Right hindlimb (tissue), 1 donor: ENCODE measurements around the gene ERC1.
"Not testable (repeated sequence)": the region's sequence is repeated elsewhere in the genome, so short reads cannot be mapped to it uniquely, and the experiment has no call there.

Source experiments
- DNase-seq: peaks from one replicate; pipeline ENCODE4 v3.0.0-alpha.2; 2018

The ERC1 gene

DNA sequence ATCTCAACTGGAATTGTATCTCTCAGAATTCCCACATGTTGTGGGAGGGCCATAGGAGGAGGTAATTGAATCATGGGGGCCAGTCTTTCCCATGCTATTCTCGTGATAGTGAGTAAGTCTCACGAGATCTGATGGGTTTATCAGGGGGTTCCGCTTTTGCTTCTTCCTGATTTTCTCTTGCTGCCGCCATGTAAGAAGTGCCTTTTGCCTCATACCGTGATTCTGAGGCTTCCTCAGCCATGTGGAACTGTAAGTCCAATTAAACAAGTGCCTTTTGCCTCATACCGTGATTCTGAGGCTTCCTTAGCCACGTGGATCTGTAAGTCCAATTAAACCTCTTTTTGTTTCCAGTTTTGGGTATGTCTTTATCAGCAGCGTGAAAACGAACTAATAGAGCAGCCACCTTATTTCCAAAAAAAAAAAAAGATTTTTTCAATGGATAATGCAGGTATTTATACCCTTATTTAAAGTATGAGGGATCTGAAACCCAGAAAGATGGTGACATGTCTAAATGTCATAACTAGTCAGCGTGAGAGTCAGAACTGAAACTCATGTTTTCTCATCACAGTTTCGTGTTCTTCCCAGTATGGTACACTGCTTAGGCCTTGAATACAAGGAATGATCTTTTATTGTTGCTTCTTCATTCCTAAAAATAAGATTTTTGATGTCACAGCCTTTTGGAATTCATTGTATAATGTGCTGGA is 89.6 kb downstream of the ERC1 start:
- DNase-seq, result no peak

DNA sequence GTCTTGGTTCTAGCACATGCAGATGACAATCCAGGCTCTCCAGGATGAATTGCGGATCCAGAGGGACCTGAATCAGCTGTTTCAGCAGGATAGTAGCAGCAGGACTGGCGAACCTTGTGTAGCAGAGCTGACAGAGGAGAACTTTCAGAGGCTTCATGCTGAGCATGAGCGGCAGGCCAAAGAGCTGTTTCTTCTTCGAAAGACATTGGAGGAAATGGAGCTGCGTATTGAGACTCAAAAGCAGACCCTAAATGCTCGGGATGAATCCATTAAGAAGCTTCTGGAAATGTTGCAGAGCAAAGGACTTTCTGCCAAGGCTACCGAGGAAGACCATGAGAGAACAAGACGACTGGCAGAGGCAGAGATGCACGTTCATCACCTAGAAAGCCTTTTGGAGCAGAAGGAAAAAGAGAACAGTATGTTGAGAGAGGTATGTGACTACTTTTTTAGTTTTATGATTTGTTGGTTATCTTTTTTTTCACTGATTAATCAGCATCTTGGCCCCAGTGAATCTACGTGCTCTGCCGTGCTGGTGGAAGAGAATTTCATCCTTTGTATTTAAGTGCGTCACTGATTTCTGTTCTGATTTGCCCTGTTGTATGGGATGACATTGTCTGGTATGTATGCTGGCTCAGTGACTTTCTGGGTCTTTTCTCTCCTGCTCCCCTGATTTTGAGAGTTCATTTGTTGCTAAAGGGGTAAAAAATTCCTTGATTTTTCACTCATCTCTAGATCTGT is 92.3 kb downstream of the ERC1 start:
- DNase-seq, result no peak

DNA sequence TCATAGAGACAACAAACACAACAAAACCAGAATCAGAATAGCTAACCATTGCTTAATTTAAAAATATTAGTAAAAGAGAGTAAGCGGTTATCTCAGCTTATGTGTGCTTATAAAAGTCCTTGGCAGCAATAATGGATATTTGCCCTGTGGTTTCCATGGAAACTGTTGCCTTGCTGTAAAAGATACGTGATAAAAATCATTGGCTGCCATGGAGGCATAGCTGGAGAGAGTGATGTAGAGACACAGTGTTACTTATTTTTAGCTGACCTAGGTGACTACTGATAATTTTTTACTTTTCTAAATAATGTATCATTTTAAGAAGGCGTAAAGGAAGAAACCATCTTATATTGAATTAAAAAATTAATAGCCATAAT is 92.9 kb downstream of the ERC1 start:
- no peak for DNase-seq

DNA sequence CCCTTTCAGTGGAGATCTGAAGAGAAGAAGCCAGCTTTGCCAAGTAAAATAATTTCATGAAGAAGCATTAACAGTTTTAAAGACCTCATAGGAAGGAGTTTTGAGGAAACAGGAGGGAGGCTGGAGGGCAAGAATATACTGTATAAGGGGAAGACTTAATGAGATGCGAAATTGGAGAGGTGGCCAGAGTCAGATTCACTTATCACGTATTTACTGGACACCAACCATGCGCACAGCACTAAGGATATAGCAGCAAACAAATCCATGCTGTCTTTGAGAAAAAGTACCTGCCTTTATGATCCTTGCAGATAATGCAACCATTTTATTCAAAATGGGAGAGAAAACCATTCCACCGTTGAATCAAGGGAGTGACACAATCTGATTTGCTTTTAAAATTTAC is 100.3 kb downstream of the ERC1 start:
- DNase-seq, result no peak

DNA sequence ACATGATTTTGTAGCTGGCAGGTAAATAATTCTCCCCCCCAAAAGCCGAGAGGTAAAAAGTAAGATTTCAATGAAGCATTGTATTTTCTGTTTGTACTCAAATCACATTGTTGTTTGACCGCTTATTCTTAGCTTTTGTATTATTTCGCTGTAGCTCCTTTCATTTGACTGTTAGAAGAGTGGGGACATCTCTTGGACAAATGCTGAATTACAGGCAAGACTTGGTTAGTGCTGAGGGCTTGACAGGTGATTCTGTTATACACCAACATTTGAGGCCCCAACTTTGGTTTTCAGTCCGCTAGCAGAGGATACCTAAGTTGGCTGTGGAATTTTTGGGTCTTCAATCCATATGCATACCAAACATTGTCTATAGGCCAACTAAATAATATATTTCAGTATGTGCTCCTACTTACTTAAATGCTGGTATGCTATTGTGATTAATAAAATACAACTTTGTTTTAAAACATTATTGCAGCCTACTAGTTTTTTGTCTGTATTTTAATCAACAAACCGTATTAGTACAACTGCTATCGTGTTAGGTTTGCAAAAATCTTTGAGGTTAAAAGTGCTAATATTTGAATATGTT is 102.2 kb downstream of the ERC1 start:
- DNase-seq, result peak; percentile 25

DNA sequence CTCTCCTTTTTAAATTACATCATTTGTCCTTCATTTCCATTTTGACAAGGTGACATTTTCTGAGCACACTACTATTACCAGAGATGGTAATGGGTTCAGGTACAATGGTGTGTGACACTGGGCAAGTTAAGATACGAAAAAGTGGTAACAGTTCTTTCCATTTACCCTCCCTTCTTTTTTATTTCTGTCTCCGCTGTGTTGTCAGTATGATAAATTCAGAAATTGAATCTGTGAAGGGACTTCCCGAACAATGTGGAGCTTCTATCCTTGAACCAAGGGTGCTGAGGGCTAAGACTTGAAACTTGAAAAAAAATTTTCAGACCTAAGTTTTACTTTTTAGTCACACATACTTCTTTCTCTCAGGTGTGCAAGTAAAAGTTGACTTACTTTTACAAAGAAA is 103.7 kb downstream of the ERC1 start:
- DNase-seq, result no peak

DNA sequence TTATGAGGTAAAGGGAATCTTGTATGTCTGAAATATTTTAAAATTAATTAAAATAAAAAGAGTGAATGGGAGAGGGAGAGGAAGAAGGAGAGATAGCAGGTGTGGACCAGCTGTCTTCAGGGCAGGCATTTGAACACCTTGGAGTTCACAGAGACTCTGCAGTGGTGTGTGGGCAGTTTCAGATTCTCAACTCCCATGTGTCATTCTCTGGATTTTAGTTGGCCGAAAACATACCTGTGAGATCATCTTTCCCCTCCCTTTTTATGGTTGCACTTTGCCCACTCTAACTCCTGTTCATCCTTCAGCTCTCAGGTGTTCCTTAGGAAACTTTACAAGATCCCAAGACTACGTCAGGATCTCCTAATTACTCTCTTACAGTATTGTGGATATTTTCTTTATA is 108.1 kb downstream of the ERC1 start:
- DNase-seq, result no peak

DNA sequence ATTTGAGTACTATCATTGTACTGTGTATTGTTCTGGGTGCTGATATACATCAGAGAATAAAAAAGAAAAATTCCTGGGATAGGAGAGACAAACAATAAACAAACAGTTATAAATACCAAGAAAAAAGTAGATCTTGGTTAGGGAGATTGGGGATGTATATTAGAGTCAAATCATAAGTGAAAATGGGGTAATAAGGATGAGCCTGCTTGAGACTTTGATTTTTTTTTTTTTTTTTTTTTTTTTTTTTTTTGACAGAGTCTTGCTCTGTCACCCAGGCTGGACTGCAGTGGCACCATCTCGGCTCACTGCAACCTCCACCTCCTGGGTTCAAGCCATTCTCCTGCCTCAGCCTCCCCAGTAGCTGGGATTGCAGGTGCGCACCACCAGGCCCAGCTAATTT is 108.6 kb downstream of the ERC1 start:
- DNase-seq, result not testable (repeated sequence)

DNA sequence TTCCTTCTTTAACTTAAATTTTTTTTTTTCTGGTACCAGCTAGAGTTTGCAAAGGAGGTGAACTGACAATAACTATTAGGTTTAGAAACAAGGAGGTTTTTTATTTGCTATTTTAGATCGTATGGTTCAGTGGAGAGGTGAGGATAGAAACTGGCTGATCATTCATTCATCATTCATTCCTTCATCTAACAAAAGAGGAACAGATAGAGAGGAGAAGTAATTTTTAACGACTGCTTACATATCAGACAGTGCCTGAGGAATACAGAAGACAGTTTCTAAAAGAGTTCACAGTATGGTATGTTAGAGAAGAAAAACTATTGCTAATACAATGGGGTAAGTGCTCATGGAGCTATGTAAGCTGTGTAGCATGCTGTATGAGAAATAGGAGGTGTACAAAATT is 111.1 kb downstream of the ERC1 start:
- no peak for DNase-seq

DNA sequence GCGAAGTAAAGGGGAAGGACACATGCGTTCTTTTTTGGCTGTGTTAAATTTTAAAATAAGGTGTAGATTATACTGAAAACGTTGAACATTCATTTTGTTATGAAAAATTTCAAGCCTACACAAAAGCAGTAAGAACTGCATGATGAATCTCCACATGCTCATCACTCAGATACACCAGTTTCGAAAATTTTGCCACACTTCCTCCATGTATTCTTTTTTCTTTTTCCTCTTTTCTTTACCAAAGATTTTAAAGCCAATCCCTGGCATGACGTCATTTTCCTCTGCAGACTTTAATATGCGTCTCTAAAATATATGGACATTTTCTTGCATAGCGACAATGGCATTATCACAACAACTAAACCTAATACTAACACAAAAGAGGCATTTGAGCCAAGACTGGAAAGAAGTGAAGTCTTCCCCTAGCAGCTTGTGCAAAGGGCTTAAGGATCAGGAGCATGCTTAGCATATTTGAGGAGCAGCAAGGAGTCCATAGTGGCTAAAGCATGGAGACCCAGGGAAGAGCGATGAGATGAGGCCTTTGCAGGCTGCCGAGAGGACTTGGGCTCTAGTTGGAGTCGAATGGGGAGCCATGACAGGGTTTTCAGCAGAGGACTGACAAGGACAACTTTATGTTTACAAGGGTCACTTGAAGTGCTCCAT is 111.9 kb downstream of the ERC1 start:
- DNase-seq, result no peak

DNA sequence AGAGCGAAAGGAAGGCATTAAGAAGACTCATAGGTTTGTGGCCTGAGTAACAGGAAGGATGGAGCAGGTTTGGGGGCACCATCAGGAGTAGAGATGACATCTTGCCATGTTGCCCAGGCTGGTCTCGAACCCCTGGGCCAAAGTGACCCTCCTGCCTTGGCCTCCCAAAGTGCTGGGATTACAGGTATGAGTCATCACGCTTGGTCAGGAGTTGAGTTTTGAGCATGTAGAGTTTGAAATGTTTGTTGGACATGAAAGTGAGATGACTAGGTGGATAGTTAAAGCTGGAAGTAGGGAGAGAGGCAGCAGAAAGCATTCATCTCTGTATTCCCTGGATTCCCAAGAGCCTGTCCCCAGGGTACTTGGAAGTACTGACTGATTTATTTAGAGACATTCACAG is 112.6 kb downstream of the ERC1 start:
- DNase-seq, result no peak

DNA sequence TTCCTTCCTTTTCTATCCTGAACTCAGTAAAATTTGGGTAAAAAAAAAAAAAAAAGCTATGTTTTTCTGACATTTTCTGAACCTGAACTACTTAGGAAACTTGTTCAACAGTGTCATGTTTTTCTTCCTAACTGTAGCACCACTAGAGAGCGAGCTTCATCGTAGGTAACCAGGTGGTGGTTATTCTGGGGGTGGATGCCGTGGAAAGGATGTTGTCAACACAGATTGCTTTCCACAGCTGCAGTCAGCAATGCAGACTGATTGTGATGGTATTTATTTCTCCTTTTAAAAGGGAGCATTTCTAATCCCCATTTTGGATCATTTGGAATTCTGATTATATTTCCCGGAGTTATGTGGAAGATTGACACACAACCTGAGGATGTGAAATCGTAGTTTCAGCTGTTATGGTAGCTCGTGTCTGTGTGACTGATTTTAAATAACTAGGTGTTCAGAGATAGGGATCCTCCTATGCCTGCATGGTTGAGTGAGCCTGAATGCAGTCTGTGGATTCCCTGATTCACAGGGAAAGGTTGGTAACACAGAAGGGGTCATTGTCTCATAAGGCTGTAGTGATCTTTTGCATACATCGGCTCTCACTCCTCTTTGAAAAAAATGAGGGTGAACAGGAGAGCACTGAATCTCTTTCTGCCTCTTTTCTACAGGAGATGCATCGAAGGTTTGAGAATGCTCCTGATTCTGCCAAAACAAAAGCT is 113.2 kb downstream of the ERC1 start:
- DNase-seq, result no peak

DNA sequence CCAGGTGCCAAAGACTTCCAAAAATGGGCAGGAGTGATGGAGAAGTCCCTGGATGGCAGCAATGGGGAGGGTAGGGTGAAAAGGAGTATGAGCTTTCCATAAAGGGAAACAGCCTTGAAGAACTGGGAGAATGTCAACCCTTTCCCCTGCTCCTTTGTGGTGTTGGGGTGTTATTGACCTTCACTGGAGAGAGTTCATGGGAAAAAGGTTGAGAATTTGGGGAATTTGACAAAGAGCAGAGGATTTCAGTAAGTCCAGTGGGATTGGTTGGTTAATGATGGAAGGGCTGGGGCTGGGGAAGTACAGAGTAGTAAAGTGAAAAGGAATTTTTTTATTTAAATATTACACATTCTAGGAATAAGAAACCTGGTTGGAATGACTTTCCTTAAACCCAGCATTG is 116.6 kb downstream of the ERC1 start:
- no peak for DNase-seq

DNA sequence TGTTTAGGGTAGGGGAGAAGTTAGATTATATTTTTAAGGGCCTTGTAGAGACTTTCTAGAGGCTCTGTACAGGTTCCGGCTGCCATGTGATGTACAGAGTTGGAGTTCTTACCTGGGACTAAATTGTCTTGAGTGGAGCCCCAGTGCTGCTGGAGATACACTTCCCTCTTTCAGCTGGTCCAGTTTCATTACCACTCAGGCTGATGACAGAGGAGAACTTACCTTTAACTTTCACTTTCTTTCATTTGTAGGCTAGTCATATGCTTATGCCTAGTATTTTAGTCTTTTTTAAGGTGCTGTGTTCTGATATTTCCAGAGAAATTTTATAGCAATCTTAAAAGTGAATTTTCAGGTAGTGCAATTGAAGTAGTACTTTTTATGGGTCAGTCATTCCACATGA is 117.3 kb downstream of the ERC1 start:
- no peak for DNase-seq

DNA sequence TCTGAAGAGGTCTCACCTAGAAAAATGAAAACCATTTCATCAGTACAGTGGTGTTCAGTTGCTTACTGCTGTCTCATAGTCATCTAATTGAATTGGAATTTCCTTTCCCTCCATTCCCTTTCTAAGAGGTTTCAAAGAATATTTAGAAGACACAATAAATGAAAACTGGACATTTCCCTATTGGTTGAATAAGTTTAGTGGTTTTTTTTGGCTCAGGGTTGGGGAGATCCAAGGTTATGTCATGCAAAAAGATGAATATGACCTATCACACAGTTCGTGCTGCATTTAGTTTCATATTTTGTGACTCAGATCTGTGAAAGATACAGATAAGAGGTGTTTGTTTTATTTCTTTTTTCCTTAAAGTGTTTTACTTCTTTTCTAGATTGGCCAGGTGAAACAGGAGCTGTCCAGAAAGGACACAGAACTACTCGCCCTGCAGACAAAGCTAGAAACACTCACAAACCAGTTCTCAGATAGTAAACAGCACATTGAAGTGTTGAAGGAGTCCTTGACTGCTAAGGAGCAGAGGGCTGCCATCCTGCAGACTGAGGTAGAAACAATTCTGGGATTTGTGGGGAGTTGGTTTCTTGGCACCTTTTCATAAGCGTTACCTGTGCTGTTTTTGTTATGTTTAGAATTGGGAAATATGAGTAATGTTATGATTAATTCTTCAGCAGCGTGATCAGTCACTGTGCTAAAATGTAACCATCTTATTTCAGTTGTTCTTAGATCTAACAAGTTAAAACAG is 124.6 kb downstream of the ERC1 start:
- DNase-seq, result no peak

DNA sequence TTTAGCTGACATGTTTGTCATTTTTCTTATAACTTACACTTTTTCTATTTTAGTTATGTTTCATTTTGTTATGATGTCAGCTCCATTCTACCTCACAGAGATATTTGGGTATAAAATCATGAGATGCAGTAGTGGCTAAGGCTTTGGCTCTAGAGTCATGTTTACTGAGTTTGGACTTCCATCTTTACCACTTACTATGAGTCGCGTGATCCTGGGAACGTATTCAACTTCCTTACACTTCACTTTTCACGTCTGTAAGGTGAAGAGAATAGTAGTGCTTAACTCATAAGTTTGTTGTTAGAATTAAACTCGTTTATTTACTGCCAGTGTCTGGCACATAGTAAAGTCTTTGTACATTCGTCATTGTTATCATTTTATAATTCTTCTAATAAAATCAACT is 126.3 kb downstream of the ERC1 start:
- DNase-seq, result no peak

DNA sequence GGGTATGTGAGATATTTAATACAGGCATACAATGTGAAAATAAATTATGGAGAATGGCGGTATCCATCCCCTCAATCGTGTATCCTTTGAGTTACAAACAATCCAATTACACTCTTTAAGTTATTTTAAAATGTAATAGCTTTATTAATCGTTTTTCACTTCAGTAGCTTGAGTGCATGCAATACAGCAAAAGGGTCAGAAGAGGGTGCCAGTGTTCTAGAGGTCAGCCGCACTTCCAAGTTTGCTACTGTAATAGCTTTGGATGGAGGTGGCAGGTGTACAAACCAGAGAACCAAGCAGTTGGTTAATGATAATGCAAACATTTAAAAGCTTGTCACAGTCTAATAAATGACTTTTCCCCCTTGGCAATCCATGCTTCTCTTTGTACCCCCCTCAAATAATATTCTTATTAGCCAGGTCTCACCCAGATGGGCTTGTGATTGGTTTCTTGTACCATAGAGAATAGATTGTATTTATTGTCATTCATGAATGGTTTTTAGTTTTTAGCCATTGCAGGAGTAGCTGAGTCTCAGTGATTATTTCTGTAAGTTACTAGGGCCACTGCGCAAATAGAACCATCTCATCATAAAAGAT is 127.0 kb downstream of the ERC1 start:
- DNase-seq, result peak; percentile 72

DNA sequence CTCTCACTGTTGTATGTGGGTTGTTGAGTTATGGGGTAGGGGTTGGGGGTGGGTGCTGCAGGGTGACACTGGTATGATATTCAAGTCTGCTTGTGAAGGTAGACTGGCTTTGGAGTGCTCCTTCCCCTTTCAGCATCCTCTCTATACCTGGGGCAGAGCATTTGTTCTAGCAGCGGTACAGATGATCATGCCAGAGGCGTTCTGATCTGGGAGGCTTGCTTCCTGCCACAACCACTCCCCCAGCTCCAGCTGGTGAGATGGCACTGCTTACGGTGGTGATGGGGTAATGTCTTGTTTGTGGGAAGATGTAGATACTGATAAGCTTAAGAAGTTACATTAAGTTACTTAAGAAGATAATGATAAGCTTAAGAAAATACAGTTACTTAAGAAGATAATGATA is 131.8 kb downstream of the ERC1 start:
- DNase-seq, result no peak

DNA sequence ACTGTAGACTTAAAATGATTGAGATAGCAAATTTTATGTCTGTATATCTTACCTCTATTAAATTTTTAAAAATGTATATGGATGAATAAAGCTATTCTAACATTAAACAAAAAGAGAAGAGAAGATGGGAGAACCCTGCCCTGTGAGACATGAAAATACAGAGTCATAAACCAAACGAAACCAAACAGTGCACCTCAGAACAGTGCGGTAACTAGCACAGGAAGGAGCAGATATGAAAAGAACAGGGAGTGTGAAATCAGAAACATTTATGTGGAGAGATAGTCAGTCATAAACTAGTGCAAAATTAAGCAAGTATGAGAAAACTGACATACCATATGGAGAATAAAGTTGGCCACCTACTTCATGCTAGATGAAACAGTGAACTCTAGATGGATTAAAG is 135.1 kb downstream of the ERC1 start:
- no peak for DNase-seq

DNA sequence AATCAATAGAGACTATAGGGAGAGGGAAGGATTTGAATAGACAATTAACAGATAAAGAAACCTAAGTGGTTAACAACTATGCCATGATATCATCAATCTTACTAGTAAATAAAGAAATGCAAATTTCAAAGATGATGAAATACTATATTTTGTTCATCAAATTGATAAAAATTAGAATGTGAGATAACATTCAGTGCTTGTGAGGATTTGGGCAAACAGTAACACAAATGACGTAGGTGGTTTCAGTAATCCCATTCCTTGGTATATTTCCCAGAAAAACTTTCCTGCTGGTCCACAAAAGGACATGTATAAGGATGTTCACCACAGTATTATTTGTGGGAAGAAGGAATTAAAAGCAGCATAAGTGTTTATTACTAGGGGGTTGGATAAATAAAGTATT is 136.0 kb downstream of the ERC1 start:
- DNase-seq, result no peak

DNA sequence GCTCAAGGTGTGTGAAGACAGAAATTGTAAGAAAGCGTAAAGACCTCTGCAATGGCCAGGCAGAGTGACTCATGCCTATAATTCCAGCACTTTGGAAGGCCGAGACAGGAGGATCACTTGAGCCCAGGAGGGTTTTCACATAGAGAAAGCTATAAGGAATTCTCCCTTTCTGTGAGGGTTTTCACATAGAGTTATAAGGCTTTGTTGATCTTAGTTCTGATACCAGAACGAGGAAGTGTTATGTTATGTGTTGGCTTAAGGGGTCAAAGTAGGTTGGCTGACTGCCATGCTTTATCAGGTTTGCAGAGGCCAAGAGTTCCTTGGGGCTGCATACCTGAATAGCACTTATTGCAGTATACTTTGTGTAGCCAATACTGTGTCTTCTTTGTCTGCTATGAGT is 139.1 kb downstream of the ERC1 start:
- no peak for DNase-seq

DNA sequence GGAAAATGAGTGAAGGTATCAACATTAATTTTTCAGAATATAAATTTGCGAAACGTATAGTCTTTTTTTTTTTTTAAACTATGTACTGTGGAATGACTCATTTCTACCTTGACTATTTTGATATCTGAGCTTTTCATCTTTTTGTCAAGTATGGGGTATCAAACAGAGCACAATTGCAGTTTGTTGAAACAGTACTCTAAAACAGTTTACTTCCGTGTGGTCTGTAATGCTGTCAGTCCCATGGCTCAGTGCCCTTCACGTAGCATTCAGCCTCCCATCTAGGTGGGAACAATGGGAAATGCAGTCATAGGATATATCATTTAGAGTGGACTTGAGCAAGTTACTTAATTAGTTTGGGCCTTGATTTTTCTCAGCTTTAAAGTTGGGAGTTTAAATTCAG is 139.5 kb downstream of the ERC1 start:
- DNase-seq, result no peak
